Panc1 (cell line): ENCODE results near the gene FRMPD2. TPM values are rescaled to one million over a fixed set of nuclear protein-coding genes. Genes with fewer than 3 reads are reported as not detected.
"Not testable (repeated sequence)": the region's sequence is repeated elsewhere in the genome, so short reads cannot be mapped to it uniquely, and the experiment has no call there.

Experiments used
- ATAC-seq: fragments of 200-7000 bp; cut with Tn5 transposase; 2 replicates; pipeline ENCODE4 v1.9.1; 2020; ENCODE audit warnings: mild to moderate bottlenecking, moderate library complexity
- BruUV-seq: library from RNA; stranded (reverse); fragments of 400-500 nt; replicated peaks from 2 replicates; lab custom pipeline; 2021; lab: Mats Ljungman, UMichigan
- CTCF ChIA-PET: fragments of 300-600 bp; sonication (Branson Sonifier 250); formaldehyde crosslinking; loops from one replicate; lab custom pipeline; 2022; ENCODE audit warnings: antibody characterized with exemption; lab: Charles Lee
- POLR2A ChIA-PET: fragments of 300-600 bp; sonication (Branson Sonifier 250); formaldehyde crosslinking; loops from one replicate; lab custom pipeline; 2022; ENCODE audit warnings: antibody characterized with exemption; lab: Charles Lee
- DNase-seq: peaks from one replicate; pipeline ENCODE4 v3.0.0-alpha.2; 2010; ENCODE audit warnings: low read depth, low spot score
- H3K27ac ChIP-seq: 2 replicates; pipeline ENCODE4 v1.5.1; 2011; ENCODE audit warnings: mild to moderate bottlenecking, low read length, inconsistent platforms
- H3K27me3 ChIP-seq: fragments of 200-500 bp; sonication (Bioruptor generic); 2 replicates; pipeline ENCODE4 v1.6.0; 2014; ENCODE audit warnings: low read length, inconsistent platforms; ENCODE audit not compliant: control insufficient read depth, insufficient read depth
- H3K36me3 ChIP-seq: fragments of 200-500 bp; sonication (Bioruptor generic); 2 replicates; pipeline ENCODE4 v1.5.1; 2014; ENCODE audit warnings: inconsistent platforms, mild to moderate bottlenecking, low read length, moderate library complexity; ENCODE audit not compliant: control insufficient read depth, insufficient read depth
- H3K4me1 ChIP-seq: 2 replicates; pipeline ENCODE4 v1.5.1; 2011; ENCODE audit warnings: inconsistent platforms, mild to moderate bottlenecking, low read length, moderate library complexity; ENCODE audit not compliant: control insufficient read depth, insufficient read depth
- H3K4me3 ChIP-seq, 2 experiments: 2 replicates each; pipeline ENCODE4 v1.5.1; 2011 to 2012; ENCODE audit warnings: low read depth in 2 of 2, low read length in 2 of 2, mild to moderate bottlenecking in 2 of 2, inconsistent platforms in 1 of 2, moderate library complexity in 1 of 2
- H3K9me3 ChIP-seq: fragments of 200-500 bp; sonication (Bioruptor generic); 2 replicates; pipeline ENCODE4 v1.5.1; 2014; ENCODE audit warnings: low read depth, mild to moderate bottlenecking, inconsistent platforms, low read length, moderate library complexity; ENCODE audit not compliant: control insufficient read depth, insufficient read depth
- in situ Hi-C: cut with HindIII; loops from 2 replicates; pipeline ENCODE4 v1.10.0; 2016; ENCODE audit warnings: low sequenced_read_pairs, low pct_unique_long_range_greater_than_20kb
- intact Hi-C: fragments of 100-400 bp; cut with micrococcal nuclease; formaldehyde crosslinking; loops from one replicate; pipeline ENCODE4 v1.10.0; 2022; ENCODE audit not compliant: unreplicated experiment
- total RNA-seq: library from RNA; stranded (reverse); gene quantifications from one replicate; pipeline ENCODE4 v1.2.1, GENCODE V29; 2021; ENCODE audit not compliant: unreplicated experiment

Gene FRMPD2
- total RNA-seq, 1 experiment from 2014 or later: not detected

DNA sequence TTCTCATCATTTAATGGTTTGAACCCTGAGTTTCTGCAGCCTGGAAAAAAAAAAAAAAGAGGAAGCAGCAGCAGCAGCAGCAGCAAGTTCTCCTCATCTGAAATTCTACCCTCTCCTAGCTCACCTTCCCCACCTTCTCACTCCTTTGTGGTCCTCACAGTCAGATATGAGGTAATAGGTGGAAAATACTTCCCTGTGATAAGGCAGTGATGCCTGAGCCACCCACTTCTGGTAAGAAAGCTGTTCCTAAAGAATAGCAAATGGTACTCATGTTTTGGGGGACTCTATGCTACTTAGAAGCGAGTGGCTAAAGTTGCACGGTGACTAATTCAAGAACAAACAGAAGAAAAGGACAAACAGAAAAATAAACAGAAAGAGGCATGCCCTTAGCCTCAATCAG, 148.2 kb downstream of the FRMPD2 start:
- POLR2A ChIA-PET, H3K9me3 ChIP-seq, ATAC-seq, H3K27ac ChIP-seq, H3K4me1 ChIP-seq, BruUV-seq, intact Hi-C loops, in situ Hi-C loops, H3K27me3 ChIP-seq, H3K4me3 ChIP-seq, DNase-seq, H3K36me3 ChIP-seq, CTCF ChIA-PET: not testable (repeated sequence)

DNA sequence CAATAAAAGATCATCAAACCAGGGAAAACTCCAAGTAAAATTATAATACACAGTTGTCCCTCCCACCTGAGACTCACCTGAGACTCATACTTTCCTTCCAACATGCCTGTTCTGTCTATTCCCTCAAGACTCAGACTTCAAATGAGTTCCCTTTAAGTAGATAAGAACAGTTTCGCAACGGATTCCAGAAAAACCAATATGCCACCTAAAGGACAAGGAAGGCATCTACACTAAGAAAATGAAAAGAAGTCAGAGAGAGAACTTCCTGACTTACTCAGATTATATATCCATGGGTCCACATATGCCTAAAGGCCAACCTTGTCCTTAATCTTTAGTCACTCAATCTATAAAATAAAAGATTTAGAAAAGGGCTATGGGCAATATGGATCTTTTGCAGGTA, 148.9 kb downstream of the FRMPD2 start:
- H3K4me3 ChIP-seq, H3K27ac ChIP-seq, DNase-seq, H3K4me1 ChIP-seq, H3K9me3 ChIP-seq, H3K27me3 ChIP-seq, intact Hi-C loops, ATAC-seq, BruUV-seq, CTCF ChIA-PET, POLR2A ChIA-PET, H3K36me3 ChIP-seq, in situ Hi-C loops: not testable (repeated sequence)

DNA sequence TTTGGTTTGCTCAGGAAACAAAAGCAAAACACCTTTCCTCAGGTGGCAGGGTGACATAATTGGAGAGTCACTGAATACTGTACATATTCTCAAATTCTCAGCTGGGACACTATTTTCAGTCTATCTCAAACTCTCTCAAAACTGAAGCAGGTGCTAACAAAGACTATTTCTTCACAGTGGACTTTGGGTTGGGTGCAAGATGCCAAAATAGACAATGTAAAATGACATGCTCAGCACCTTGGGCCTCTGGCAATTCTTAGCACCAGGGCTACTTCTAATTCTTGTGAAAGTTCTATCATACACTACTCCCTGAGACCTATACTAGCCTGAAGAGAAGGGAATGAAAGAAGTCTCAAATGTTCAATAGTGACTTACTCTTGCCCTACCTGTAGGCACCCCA, 151.9 kb downstream of the FRMPD2 start:
- BruUV-seq, intact Hi-C loops, DNase-seq, ATAC-seq, H3K9me3 ChIP-seq, POLR2A ChIA-PET, H3K36me3 ChIP-seq, H3K4me1 ChIP-seq, in situ Hi-C loops, H3K27ac ChIP-seq, H3K27me3 ChIP-seq, CTCF ChIA-PET, H3K4me3 ChIP-seq: not testable (repeated sequence)

DNA sequence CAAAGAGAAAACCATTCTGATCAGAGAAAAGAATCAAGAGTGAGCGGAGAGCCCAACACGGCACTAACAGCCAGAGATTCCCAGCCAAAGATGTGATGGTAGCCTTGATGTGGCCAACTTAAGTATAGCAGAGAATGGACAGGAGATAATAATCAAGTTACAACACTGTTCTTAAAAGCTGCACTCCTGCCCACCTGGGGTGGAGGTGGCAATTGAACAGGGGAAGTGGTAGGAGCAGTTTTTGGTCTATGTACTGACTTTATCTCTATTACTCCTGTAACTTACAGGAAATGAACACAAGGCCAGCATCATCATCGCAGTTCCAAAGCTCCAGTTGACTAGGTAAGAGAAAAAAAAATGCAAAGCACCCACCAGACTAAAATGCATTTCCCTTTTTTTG, 164.2 kb downstream of the FRMPD2 start:
- CTCF ChIA-PET, POLR2A ChIA-PET, H3K36me3 ChIP-seq, BruUV-seq, intact Hi-C loops, H3K4me1 ChIP-seq, H3K27ac ChIP-seq, ATAC-seq, H3K27me3 ChIP-seq, in situ Hi-C loops, H3K9me3 ChIP-seq, DNase-seq, H3K4me3 ChIP-seq: not testable (repeated sequence)

Other genes starting within 250 kb of the FRMPD2 start
- 66.6 TPM for gene MAPK8, start 32.0 kb upstream of the FRMPD2 start, total RNA-seq